Trophoblast cell (in vitro differentiated cells and primary cell): ENCODE data around the gene DNAH3.

Experiments
- DNase-seq, 2 donors: peaks; one replicate each; pipeline ENCODE4 v3.0.0-alpha.2; 2016
- H2AFZ ChIP-seq: 2 replicates; pipeline ENCODE4 v1.6.1; 2013; ENCODE audit warnings: low read length, moderate library complexity, mild to moderate bottlenecking; ENCODE audit not compliant: insufficient read depth, poor library complexity
- H2AK5ac ChIP-seq: 2 replicates; pipeline ENCODE4 v1.6.1; 2013; ENCODE audit warnings: mild to moderate bottlenecking, low read length
- H2BK120ac ChIP-seq: 2 replicates; pipeline ENCODE4 v1.6.1; 2013; ENCODE audit warnings: low read length, mild to moderate bottlenecking, moderate library complexity; ENCODE audit not compliant: insufficient read depth, poor library complexity
- H2BK12ac ChIP-seq: 2 replicates; pipeline ENCODE4 v1.6.1; 2013; ENCODE audit warnings: mild to moderate bottlenecking, low read length, moderate library complexity
- H2BK5ac ChIP-seq: 2 replicates; pipeline ENCODE4 v1.6.1; 2013; ENCODE audit warnings: low read length, low read depth, moderate library complexity, mild to moderate bottlenecking; ENCODE audit not compliant: poor library complexity
- H3K14ac ChIP-seq: 2 replicates; pipeline ENCODE4 v1.6.1; 2013; ENCODE audit warnings: mild to moderate bottlenecking, low read length
- H3K18ac ChIP-seq: 2 replicates; pipeline ENCODE4 v1.6.1; 2013; ENCODE audit warnings: mild to moderate bottlenecking, low read length
- H3K23ac ChIP-seq: 2 replicates; pipeline ENCODE4 v1.6.1; 2013; ENCODE audit warnings: low read length
- H3K27ac ChIP-seq: 2 replicates; pipeline ENCODE4 v1.5.1; 2013; ENCODE audit warnings: low read depth, mild to moderate bottlenecking, inconsistent platforms, low read length, moderate library complexity
- H3K27me3 ChIP-seq: 2 replicates; pipeline ENCODE4 v1.6.1; 2013; ENCODE audit warnings: inconsistent platforms, mild to moderate bottlenecking, low read length, moderate library complexity; ENCODE audit not compliant: insufficient read depth
- H3K36me3 ChIP-seq, 2 experiments: 1 replicate in 1 of 2; 2 replicates in 1 of 2; pipeline ENCODE4 v1.6.1; 2013; ENCODE audit warnings: low read length in 2 of 2, mild to moderate bottlenecking in 2 of 2, moderate library complexity in 1 of 2; ENCODE audit not compliant: insufficient read depth in 2 of 2, control insufficient read depth in 1 of 2
- H3K4ac ChIP-seq: 2 replicates; pipeline ENCODE4 v1.6.1; 2013; ENCODE audit warnings: low read depth, mild to moderate bottlenecking, low read length, moderate library complexity
- H3K4me1 ChIP-seq, 2 experiments: 1 replicate in 1 of 2; 2 replicates in 1 of 2; pipeline ENCODE4 v1.6.1; 2013; ENCODE audit warnings: low read length in 2 of 2, mild to moderate bottlenecking in 2 of 2, moderate library complexity in 1 of 2; ENCODE audit not compliant: insufficient read depth in 2 of 2, control insufficient read depth in 1 of 2
- H3K4me2 ChIP-seq: 2 replicates; pipeline ENCODE4 v1.6.1; 2013; ENCODE audit warnings: inconsistent platforms, mild to moderate bottlenecking, low read length, moderate library complexity
- H3K4me3 ChIP-seq: 2 replicates; pipeline ENCODE4 v1.5.1; 2013; ENCODE audit warnings: mild to moderate bottlenecking, low read depth, low read length, inconsistent platforms
- H3K79me1 ChIP-seq: one replicate; pipeline ENCODE4 v1.6.1; 2013; ENCODE audit warnings: low read length
- H3K79me2 ChIP-seq: 2 replicates; pipeline ENCODE4 v1.6.1; 2013; ENCODE audit warnings: low read length, mild to moderate bottlenecking; ENCODE audit not compliant: control insufficient read depth, insufficient read depth, poor library complexity
- H3K9ac ChIP-seq: 2 replicates; pipeline ENCODE4 v1.6.1; 2013; ENCODE audit warnings: mild to moderate bottlenecking, low read length
- H3K9me3 ChIP-seq: 2 replicates; pipeline ENCODE4 v1.6.1; 2013; ENCODE audit warnings: low read depth, mild to moderate bottlenecking, control low read depth, inconsistent platforms, low read length; ENCODE audit not compliant: insufficient read depth
- H4K12ac ChIP-seq: 2 replicates; pipeline ENCODE4 v1.6.1; 2013; ENCODE audit warnings: low read depth, mild to moderate bottlenecking, low read length, moderate library complexity
- H4K8ac ChIP-seq: 2 replicates; pipeline ENCODE4 v1.6.1; 2013; ENCODE audit warnings: low read depth, mild to moderate bottlenecking, low read length, moderate library complexity
- H4K91ac ChIP-seq: one replicate; pipeline ENCODE4 v1.6.1; 2013; ENCODE audit warnings: low read depth, mild to moderate bottlenecking, low read length, moderate library complexity
- WGBS: extraction: QIAGEN DNeasy Blood & Tissue Kit; methylation state at CpG from one replicate; pipeline ENCODE4 v1.1.7; 2013; ENCODE audit warnings: missing lambda C conversion rate; ENCODE audit not compliant: insufficient read length, insufficient coverage; ENCODE audit errors: extremely low coverage; 5-methylcytosine and 5-hydroxymethylcytosine counted together

The DNAH3 gene

DNA sequence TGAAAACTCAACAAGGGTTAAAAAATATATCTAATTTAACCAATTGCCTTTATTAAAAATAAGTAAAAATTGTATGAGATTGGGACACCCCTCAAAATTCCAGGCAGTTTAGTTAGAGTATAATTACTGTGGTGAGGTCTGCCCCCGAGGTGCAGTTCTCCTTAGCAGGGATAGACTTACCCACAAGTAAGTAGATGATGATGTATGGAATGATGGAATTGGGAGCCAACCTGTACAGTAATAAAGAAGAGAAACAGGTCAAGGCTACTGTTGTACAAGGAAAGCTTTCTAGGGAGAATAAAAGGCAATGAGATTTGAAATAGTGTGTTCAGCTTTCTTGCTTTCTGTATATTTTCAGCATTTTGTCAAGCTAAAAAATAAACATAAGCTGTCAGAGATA is 9.6 kb upstream of the DNAH3 start:
- no peaks in the 10 kb centered on the region for H3K27me3 ChIP-seq
- H3K4me3 ChIP-seq: no peak overlapping the region
- H3K27ac ChIP-seq: no peak overlapping the region
- no peak overlapping the region for H2BK5ac ChIP-seq
- no peak overlapping the region for H2BK12ac ChIP-seq
- H4K8ac ChIP-seq: no peak overlapping the region
- H3K9ac ChIP-seq: no peak overlapping the region
- H3K79me2 ChIP-seq: peaks cover 2% of the 10 kb centered on the region
- H3K23ac ChIP-seq: no peak overlapping the region
- H3K9me3 ChIP-seq: no peaks in the 10 kb centered on the region
- no peak overlapping the region for H2BK120ac ChIP-seq
- H2AK5ac ChIP-seq: no peak overlapping the region
- H3K79me1 ChIP-seq: peaks cover 6% of the 10 kb centered on the region
- no peak overlapping the region for H3K4me2 ChIP-seq
- no peak overlapping the region for H4K12ac ChIP-seq
- no peak overlapping the region for H3K14ac ChIP-seq
- H3K18ac ChIP-seq: no peak overlapping the region
- no peak for DNase-seq
- WGBS: no CpG with 5 or more reads among the region's 1 CpG
- H3K4ac ChIP-seq: no peak overlapping the region
- H2AFZ ChIP-seq: no peak overlapping the region
- no peak overlapping the region for H4K91ac ChIP-seq
- peaks cover 5 to 6% of the 10 kb centered on the region in 2 experiments for H3K4me1 ChIP-seq
- peaks cover 0 to 5% of the 10 kb centered on the region in 2 experiments for H3K36me3 ChIP-seq

DNA sequence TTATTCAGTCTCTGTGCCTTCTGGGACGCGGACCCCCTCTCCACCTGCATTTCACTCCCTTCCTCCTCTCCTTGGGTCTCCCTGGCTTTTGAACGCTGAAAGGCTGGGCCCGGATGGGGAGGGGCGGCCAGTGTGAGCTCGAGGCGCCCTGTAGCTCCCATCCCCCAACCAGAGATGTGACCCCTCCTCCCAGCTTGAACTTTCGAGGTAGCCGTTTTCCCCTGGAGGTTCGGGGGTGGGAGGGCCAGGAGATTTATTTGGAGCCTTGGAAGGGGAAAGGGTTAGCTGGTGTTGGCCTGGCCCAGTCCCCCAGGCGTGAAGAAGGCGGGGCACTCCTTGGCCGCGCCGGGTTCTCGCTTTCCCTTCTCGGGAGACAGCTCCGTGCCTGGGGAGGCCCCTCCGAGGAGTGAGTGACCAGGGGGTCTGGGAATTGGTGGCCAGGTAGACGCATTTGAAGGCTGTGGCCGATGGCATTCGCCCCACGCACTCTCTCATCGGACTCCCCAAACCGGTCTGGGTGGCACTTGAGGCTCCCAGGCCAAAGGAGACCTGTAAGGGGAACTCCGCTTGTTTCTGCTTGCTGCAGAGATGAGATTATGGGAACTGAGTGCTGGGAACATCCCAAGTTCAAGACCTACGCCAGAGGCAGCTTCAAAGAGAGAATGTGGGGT is 8.8 kb upstream of the DNAH3 start:
- peaks cover 6% of the 10 kb centered on the region for H3K79me1 ChIP-seq
- H3K4me1 ChIP-seq: peaks cover 5 to 6% of the 10 kb centered on the region in 2 experiments
- no peak overlapping the region for H3K23ac ChIP-seq
- H4K8ac ChIP-seq: peak overlapping the region; percentile 50
- H3K14ac ChIP-seq: peak overlapping the region; percentile 9
- H3K9me3 ChIP-seq: no peaks in the 10 kb centered on the region
- DNase-seq: peak; percentile 34 to 50
- no peak overlapping the region for H2BK5ac ChIP-seq
- H4K12ac ChIP-seq: peak overlapping the region; percentile 17
- H2AFZ ChIP-seq: peak overlapping the region; percentile 81
- no peak overlapping the region for H3K27ac ChIP-seq
- H3K4me2 ChIP-seq: peak overlapping the region; percentile 87
- whole genome bisulfite sequencing: no CpG with 5 or more reads among the region's 27 CpGs
- H2BK120ac ChIP-seq: no peak overlapping the region
- H3K79me2 ChIP-seq: peaks cover 2% of the 10 kb centered on the region
- H4K91ac ChIP-seq: no peak overlapping the region
- peak overlapping the region; percentile 13 for H3K18ac ChIP-seq
- no peaks in the 10 kb centered on the region for H3K27me3 ChIP-seq
- H3K4ac ChIP-seq: no peak overlapping the region
- no peak overlapping the region for H2AK5ac ChIP-seq
- peak overlapping the region; percentile 77 for H3K4me3 ChIP-seq
- no peak overlapping the region for H2BK12ac ChIP-seq
- H3K36me3 ChIP-seq: peaks cover 0 to 5% of the 10 kb centered on the region in 2 experiments
- H3K9ac ChIP-seq: peak overlapping the region; percentile 14

DNA sequence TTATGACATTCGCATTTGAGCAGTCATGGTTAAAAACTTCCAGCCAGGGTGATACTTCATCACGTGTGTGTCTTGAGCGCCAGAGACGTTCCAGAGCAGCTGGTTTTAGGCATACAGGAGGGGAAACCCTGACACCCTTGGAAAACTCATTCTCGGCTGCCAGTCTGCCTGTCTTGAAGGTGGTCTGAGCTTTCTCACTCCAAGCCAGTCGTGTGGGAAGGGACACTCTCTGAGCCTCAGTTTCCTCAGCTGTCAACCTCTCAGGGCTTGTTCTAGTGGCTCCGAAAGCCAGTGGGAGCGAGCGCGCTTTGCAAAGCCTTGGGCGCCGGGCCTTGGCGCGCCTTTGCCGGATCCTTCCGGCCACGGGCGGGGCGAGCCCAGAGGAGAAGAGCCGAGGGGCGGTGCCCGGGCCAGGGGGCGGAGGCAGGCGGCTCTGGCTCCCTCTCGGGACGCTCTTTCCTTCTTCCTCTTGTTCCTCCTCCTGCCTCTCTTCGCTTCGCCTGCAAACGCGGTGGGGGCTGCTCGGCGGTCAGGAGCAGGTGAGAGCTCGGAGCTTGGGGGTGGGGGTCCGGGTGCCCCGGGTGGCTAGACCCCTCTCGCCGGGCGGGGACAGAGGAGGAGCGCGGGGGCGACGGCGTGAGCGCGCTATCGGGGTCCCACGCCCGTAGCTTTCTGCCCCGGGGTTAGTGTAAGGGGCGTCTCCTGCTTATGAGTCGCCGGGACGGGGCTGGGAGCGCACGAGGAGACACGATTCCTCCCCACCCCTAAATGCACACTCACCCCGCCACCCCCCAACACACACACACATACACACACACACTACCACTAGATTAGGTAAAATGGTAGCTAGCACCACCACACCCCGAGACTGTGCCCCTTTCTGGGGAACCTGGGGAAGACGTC is 7.8 kb upstream of the DNAH3 start, which contains the start of gene LDAF1:
Gene LDAF1, plus strand, starts transcription at position 467 of the 903 bp plus-strand sequence. CDS start 2,509 bp downstream, outside the sequence.
- peaks cover 5 to 6% of the 10 kb centered on the region in 2 experiments for H3K4me1 ChIP-seq
- no peak within 1 kb of the TSS for H2AK5ac ChIP-seq
- H4K91ac ChIP-seq: peak within 1 kb of the TSS; percentile 25
- H2AFZ ChIP-seq: peak within 1 kb of the TSS; percentile 95
- peak within 1 kb of the TSS; percentile 19 for H2BK120ac ChIP-seq
- H3K23ac ChIP-seq: no peak within 1 kb of the TSS
- peak within 1 kb of the TSS; percentile 87 for H4K8ac ChIP-seq
- WGBS: no CpG with 5 or more reads among the region's 59 CpGs
- peak within 1 kb of the TSS; percentile 68 for H3K14ac ChIP-seq
- H3K27ac ChIP-seq: no peak within 1 kb of the TSS
- peak within 1 kb of the TSS; percentile 41 for H2BK5ac ChIP-seq
- H2BK12ac ChIP-seq: no peak within 1 kb of the TSS
- peak within 1 kb of the TSS; percentile 77 for H3K4me3 ChIP-seq
- no peak within 1 kb of the TSS for H3K4ac ChIP-seq
- H3K9me3 ChIP-seq: no peaks in the 10 kb centered on the region
- no peaks in the 10 kb centered on the region for H3K27me3 ChIP-seq
- peak; percentile 64 to 73 for DNase-seq
- peak within 1 kb of the TSS; percentile 59 for H4K12ac ChIP-seq
- peak within 1 kb of the TSS; percentile 87 for H3K4me2 ChIP-seq
- peaks cover 2% of the 10 kb centered on the region for H3K79me2 ChIP-seq
- peaks cover 0 to 5% of the 10 kb centered on the region in 2 experiments for H3K36me3 ChIP-seq
- H3K9ac ChIP-seq: peak within 1 kb of the TSS; percentile 14
- H3K18ac ChIP-seq: peak within 1 kb of the TSS; percentile 43
- peaks cover 6% of the 10 kb centered on the region for H3K79me1 ChIP-seq

DNA sequence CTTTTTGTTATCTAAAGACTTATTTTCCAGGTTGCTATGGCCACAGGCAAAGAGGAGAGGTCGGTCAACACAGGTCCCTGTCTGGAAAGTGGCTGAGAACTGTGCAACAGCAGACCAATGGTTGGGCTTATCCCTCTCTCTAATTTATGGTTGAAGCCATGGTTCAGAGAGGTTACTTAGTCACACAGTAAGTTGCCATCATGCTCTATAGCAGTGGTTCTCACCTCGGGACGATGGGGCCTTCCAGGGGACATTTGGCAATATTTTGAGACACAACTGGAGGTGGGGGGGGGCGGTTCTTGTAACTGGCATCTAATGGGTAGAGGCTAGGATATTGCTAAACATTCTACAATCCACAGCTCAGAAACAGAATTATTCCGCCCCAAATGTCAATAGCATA is 7.0 kb upstream of the DNAH3 start:
- Histone ChIP-seq H2BK12ac (no peak overlapping the region), H3K23ac (no peak overlapping the region), H3K18ac (no peak overlapping the region), H3K4ac (no peak overlapping the region), H3K4me1 (peaks cover 5 to 6% of the 10 kb centered on the region in 2 experiments), H3K79me2 (peaks cover 2% of the 10 kb centered on the region), H2BK120ac (no peak overlapping the region), H3K4me3 (no peak overlapping the region), H2AFZ (peak overlapping the region; percentile 95), H3K9me3 (no peaks in the 10 kb centered on the region), H3K27me3 (no peaks in the 10 kb centered on the region), H4K12ac (no peak overlapping the region), H3K36me3 (peaks cover 0 to 3% of the 10 kb centered on the region in 2 experiments), H2BK5ac (no peak overlapping the region), H3K79me1 (peaks cover 6% of the 10 kb centered on the region), H3K14ac (no peak overlapping the region), H2AK5ac (no peak overlapping the region), H4K91ac (no peak overlapping the region), H3K27ac (no peak overlapping the region), H3K9ac (no peak overlapping the region), H4K8ac (no peak overlapping the region), H3K4me2 (no peak overlapping the region)
- no peak for DNase-seq
- no CpG with 5 or more reads among the region's 5 CpGs for WGBS
